Fibroblast of lung (primary cell): ENCODE measurements around the gene FAM107B. TPM values are rescaled to one million over a fixed set of nuclear protein-coding genes. Genes with fewer than 3 reads are reported as not detected.

Experiments used
- DNase-seq, 2 donors: peaks; one replicate each; pipeline versions ENCODE4 v3.0.0 to v3.0.0-alpha.2; 2010; ENCODE audit warnings: low read depth in 2 of 2
- H2AFZ ChIP-seq: 2 replicates; pipeline ENCODE4 v1.5.1; 2012; ENCODE audit warnings: low read length, control low read depth, inconsistent platforms
- H3K27ac ChIP-seq: 2 replicates; pipeline ENCODE4 v1.5.1; 2011; ENCODE audit warnings: low read length, control low read depth; ENCODE audit not compliant: insufficient read depth
- H3K27me3 ChIP-seq: 2 replicates; pipeline ENCODE4 v1.5.1; 2011; ENCODE audit warnings: mild to moderate bottlenecking, low read length; ENCODE audit not compliant: control insufficient read depth, insufficient read depth
- H3K36me3 ChIP-seq: 2 replicates; pipeline ENCODE4 v1.5.1; 2011; ENCODE audit warnings: low read length; ENCODE audit not compliant: control insufficient read depth, insufficient read depth
- H3K4me1 ChIP-seq: 2 replicates; pipeline ENCODE4 v1.5.1; 2011; ENCODE audit warnings: low read length; ENCODE audit not compliant: control insufficient read depth, insufficient read depth; ENCODE audit errors: extremely low read depth
- H3K4me2 ChIP-seq: 2 replicates; pipeline ENCODE4 v1.5.1; 2011; ENCODE audit warnings: low read length, control low read depth; ENCODE audit not compliant: insufficient read depth; ENCODE audit errors: extremely low read depth
- H3K4me3 ChIP-seq, 4 experiments: fragments of 200-600 bp in 1 of 4; sonication (generic) in 1 of 4; replicated peaks in 1 of 4; 2 replicates each; pipeline ENCODE4 v1.5.1; 2011 to 2016; ENCODE audit warnings: low read length in 4 of 4, low read depth in 3 of 4, mild to moderate bottlenecking in 3 of 4, control low read depth in 2 of 4, inconsistent platforms in 1 of 4, mixed read lengths in 1 of 4; ENCODE audit not compliant: insufficient read depth in 1 of 4; ENCODE audit errors: control extremely low read depth in 1 of 4
- H3K79me2 ChIP-seq: 2 replicates; pipeline ENCODE4 v1.5.1; 2012; ENCODE audit warnings: mild to moderate bottlenecking, low read length, inconsistent platforms; ENCODE audit not compliant: control insufficient read depth, insufficient read depth
- H3K9ac ChIP-seq: 2 replicates; pipeline ENCODE4 v1.5.1; 2011; ENCODE audit warnings: mild to moderate bottlenecking, low read length, control low read depth; ENCODE audit not compliant: insufficient read depth
- H3K9me3 ChIP-seq: 2 replicates; pipeline ENCODE4 v1.5.1; 2012; ENCODE audit warnings: low read depth, low read length; ENCODE audit not compliant: control insufficient read depth, insufficient read depth
- H4K20me1 ChIP-seq: 2 replicates; pipeline ENCODE4 v1.5.1; 2011; ENCODE audit warnings: low read length; ENCODE audit not compliant: control insufficient read depth, insufficient read depth; ENCODE audit errors: extremely low read depth
- EZH2 ChIP-seq: IDR thresholded peaks from 2 replicates; pipeline ENCODE4 v1.5.1; 2012; ENCODE audit warnings: low read length, control low read depth, mild to moderate bottlenecking; ENCODE audit errors: missing control alignments
- polyA plus RNA-seq, 2 donors: library from polyadenylated mRNA; depleted of rRNA in 1 of 2; stranded (reverse) in 1 of 2; unstranded in 1 of 2; fragments of >200 nt; gene quantifications; 2 replicates each; pipeline ENCODE4 v1.2.1, GENCODE V29; 2011 to 2012; ENCODE audit warnings: missing spikeins in 1 of 2
- total RNA-seq: library from RNA; depleted of rRNA; stranded (reverse); fragments of >200 nt; gene quantifications from 2 replicates; pipeline ENCODE4 v1.2.1, GENCODE V29; 2014
- TF ChIP-seq, protein P1 (sequence below), 2 donors: IDR thresholded peaks in 1 of 2; conservative IDR thresholded peaks in 1 of 2; 1 replicate in 1 of 2; 2 replicates in 1 of 2; pipeline ENCODE4 v1.5.1; 2011 to 2012; ENCODE audit warnings: low read length in 2 of 2, control low read depth in 1 of 2, inconsistent platforms in 1 of 2, low read depth in 1 of 2, mild to moderate bottlenecking in 1 of 2

The FAM107B gene
- total and polyA plus RNA-seq, 2 donors (not counting 1 experiment from before 2014, with no cell fraction given) = 29.0 to 36.0 TPM

DNA sequence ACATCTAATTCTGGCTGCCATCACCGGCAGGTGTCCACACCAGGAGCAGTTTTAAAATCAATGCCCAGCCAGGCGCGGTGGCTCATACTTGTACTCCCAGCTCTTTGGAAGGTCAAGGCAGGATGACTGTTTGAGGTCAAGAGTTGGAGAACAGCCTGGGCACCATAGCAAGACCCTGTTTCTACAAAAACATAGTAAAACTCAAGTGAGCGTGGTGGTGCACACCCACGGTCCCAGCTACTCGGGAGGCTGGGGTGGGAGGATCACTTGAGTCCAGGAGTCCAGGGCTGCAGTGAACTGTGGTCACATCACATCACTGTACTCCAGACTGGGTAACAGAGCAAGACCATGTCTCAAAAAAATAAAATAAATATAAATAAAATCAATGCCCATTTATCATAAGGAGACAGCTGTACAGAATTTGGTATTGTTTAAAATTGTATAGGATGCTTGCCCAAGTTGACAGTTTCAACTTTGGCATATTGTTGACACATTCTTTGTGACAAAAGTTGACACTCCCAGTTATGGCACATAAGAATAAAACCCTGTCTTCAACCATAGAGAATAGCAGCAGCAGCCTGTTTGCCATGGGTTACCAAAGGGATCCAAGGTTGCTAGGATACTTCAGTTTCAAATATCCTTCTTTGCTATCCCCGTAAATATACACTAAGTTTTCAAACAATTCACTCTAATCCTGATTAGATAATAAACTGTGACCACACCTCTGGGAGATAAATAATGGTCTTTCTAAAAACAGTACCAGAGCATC lies 193.0 kb downstream of the FAM107B start:
- Histone ChIP-seq H3K4me2 (no peak overlapping the region), H3K4me1 (peaks cover 5% of the 10 kb centered on the region), H2AFZ (no peak overlapping the region), H3K9ac (no peak overlapping the region), H3K27me3 (no peaks in the 10 kb centered on the region), H3K36me3 (no peaks in the 10 kb centered on the region), H3K9me3 (no peaks in the 10 kb centered on the region), H3K27ac (no peak overlapping the region), H3K79me2 (peaks cover 58% of the 10 kb centered on the region), H4K20me1 (no peaks in the 10 kb centered on the region), H3K4me3 (no peak overlapping the region)
- no peak for DNase-seq
- TF ChIP-seq, protein P1, sequence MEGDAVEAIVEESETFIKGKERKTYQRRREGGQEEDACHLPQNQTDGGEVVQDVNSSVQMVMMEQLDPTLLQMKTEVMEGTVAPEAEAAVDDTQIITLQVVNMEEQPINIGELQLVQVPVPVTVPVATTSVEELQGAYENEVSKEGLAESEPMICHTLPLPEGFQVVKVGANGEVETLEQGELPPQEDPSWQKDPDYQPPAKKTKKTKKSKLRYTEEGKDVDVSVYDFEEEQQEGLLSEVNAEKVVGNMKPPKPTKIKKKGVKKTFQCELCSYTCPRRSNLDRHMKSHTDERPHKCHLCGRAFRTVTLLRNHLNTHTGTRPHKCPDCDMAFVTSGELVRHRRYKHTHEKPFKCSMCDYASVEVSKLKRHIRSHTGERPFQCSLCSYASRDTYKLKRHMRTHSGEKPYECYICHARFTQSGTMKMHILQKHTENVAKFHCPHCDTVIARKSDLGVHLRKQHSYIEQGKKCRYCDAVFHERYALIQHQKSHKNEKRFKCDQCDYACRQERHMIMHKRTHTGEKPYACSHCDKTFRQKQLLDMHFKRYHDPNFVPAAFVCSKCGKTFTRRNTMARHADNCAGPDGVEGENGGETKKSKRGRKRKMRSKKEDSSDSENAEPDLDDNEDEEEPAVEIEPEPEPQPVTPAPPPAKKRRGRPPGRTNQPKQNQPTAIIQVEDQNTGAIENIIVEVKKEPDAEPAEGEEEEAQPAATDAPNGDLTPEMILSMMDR (conservative IDR thresholded peaks at IDR 0.05 in 1 of 2, IDR thresholded peaks at IDR 0.05 in 1 of 2; ENCODE audit: low read depth in 1 of 2, low read length in 2 of 2) = no peak
- no peak for TF ChIP-seq EZH2

DNA sequence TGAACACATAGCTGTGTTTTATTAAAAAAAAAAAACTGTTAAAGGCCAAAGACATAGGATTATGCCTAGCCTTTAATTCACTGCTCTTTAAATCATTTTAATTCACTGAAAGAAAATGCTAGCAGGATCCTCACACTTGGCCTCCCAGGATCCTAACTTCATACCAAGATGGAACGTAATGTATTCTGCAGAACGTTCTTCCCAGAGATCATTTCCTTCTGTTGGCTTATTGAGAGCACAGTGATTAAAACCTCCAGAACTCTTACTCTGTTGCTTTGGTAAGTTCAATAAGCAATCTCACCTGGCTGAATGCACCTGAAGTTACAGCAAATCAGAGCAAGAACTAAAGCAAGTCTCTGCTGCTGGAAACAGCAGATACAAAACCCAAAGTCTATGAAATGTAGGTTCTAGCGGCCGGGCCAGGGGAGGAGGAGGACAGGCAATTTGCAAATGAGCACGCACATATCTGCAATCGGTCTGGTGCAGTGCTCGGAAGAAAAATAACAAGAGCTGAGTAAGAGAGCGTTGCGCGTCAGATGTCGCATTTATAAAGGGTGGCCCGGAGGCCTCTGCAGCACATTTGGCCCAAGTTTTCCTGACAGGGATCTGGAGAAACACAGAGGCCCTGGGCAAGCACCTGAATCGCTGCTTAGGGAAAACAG lies 193.9 kb downstream of the FAM107B start:
- Histone ChIP-seq H3K36me3 (no peaks in the 10 kb centered on the region), H2AFZ (no peak overlapping the region), H3K4me1 (peaks cover 5% of the 10 kb centered on the region), H3K4me2 (no peak overlapping the region), H3K79me2 (peaks cover 56% of the 10 kb centered on the region), H3K9ac (no peak overlapping the region), H3K4me3 (no peak overlapping the region), H3K9me3 (no peaks in the 10 kb centered on the region), H3K27me3 (no peaks in the 10 kb centered on the region), H3K27ac (no peak overlapping the region), H4K20me1 (no peaks in the 10 kb centered on the region)
- no peak for DNase-seq
- TF ChIP-seq, protein P1 (conservative IDR thresholded peaks at IDR 0.05 in 1 of 2, IDR thresholded peaks at IDR 0.05 in 1 of 2; ENCODE audit: low read depth in 1 of 2, low read length in 2 of 2) = no peak
- TF ChIP-seq EZH2 = no peak

DNA sequence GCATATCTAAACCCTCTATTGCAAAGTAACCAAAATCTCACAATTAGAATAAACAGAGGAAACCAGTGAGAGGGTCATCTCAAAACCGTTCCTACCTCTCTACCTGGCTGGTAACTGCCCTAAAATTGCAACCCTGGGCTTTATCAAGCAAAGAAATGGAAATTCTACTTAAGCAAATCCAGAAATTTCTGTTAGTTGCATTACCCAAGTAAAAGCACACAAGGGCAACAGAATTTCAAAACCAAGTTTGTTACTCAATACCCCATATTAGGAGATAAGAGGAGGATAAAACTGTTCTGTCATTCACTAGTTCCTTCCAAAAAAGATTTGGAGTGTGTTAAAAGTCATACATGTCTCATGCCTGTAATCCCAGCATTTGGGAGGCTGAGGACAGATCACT lies 195.3 kb downstream of the FAM107B start:
- Histone ChIP-seq H3K36me3 (no peaks in the 10 kb centered on the region), H2AFZ (no peak overlapping the region), H3K4me3 (no peak overlapping the region), H3K4me2 (no peak overlapping the region), H3K79me2 (peaks cover 57% of the 10 kb centered on the region), H3K27ac (no peak overlapping the region), H3K9me3 (no peaks in the 10 kb centered on the region), H4K20me1 (no peaks in the 10 kb centered on the region), H3K4me1 (peaks cover 5% of the 10 kb centered on the region), H3K9ac (no peak overlapping the region), H3K27me3 (no peaks in the 10 kb centered on the region)
- TF ChIP-seq, protein P1 (conservative IDR thresholded peaks at IDR 0.05 in 1 of 2, IDR thresholded peaks at IDR 0.05 in 1 of 2; ENCODE audit: low read depth in 1 of 2, low read length in 2 of 2) = no peak
- TF ChIP-seq EZH2 = no peak
- DNase-seq = peak in 1 of 2 donors; percentile 82
